AML-193 (cell line): ENCODE data around the gene PEX16.
A peak's percentile ranks its signal among the peaks of the same experiment; 100 is the strongest.

Source experiments
- DNase-seq, 2 experiments: peaks; one replicate each; lab custom pipeline; 2025; lab: John Stamatoyannopoulos, UW

Gene PEX16

DNA sequence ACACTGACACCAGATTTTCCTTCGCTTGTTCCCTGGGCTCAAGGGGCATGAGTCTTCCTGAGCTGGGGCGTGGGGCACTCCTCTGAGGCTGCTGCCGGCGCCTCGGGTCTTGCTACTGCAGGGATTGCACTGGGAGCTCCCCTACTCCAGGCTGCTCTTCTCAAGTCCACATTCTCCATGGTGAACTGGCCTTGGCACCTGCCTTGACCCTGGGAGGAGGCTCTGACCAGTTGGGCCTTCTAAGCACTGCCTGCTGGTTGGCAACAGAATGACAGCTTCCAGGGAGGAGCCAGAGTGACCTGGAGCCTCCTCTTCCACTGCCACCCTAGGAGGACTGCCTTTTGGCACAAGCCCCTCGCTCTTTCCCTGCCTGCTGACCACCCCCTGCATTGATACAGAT, 20.1 kb downstream of the PEX16 start:
- no peak for DNase-seq

DNA sequence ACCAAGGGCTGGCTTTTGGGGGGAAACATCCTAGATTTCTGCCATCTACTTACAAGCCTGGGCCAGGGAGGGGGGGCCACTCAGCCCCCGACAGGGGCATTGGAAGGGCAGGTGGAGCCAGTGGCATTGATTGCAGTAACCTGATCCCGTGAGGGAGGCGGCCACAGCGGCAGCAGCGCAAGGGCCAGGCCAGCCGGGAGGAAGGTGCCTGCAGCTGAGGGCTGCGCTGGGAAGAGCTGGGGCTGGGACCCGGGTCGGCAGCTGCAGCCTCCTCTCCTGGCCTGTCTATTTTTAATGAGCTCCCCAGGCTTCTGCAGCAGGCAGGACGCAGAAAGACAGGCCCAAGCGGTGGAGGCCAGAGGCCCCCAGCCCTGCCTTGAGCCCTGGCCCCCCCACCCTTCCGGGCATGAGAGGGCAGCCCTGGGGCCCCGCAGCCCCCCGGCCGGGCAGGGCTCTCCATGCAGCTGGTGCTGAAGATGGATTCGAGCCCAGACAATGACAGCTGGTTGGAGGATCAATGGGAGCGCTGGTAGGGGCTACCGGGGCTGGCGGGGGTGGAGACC, 21.2 kb downstream of the PEX16 start:
- DNase-seq, result no peak

DNA sequence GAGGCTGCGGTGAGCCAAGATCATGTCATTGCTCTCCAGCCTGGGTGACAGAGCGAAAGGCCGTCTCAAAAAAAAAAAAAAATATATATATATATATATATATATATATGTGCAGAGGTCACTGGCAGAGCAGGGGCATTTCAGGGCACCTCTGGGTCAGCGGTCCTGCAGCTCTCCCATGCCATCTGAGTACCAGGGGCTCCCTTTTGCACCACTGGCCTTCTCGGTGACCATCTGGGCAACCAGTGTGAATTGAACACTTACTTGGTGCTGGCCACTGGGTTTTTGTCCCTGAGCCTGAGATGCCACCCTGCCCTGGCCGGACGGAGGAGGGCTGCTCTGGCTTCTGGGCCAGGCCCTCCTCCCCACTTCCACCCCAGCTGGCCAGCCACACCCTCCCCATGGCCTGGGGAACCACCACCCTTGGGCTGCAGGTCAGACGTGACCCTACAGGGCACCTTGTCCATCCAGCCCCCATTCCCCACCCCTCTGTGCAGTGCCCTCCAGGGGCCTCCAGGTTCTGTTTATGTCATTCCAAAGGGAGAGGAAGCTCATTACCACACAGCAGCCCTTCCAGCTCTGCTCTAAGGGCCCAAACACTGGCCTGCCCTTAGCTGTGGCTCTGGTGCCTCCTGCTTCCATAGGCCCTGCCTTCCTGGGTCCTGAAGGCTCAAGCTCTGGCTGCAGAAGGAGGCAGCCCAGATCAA, 22.0 kb downstream of the PEX16 start:
- DNase-seq, result no peak

DNA sequence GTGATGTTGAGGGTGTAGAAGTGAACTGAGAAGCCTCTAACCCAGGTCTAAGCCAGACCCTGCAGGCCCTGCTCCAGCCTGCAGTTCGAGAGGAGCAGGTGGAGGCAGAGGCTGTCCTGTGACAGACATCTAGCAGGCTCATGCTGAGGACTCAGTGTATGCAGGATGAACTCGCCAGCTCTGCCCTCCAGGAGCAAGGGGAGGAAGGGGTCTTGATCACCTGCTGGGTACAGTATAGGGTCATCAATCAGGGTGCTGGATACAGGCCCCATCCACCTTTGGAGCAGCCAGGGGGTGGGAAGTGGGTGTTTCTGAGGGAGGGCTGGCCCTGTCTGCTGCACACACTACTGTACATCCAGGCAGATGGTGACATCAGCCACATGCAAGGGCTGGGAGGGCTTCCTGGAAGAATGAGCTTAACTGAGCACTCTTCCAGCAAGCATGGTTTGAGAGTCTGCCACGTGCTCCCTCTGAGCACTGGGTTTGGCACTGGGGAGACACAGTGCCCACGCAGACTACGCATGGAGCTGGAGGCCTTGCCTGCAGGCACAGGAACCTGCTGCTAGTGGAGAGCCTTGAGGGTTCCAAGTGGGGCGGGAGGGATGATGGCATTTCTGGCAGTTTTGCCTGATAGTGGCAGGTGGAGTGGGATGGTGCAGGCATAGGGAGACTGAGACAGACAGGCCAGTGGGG, 23.0 kb downstream of the PEX16 start:
- DNase-seq, result no peak

DNA sequence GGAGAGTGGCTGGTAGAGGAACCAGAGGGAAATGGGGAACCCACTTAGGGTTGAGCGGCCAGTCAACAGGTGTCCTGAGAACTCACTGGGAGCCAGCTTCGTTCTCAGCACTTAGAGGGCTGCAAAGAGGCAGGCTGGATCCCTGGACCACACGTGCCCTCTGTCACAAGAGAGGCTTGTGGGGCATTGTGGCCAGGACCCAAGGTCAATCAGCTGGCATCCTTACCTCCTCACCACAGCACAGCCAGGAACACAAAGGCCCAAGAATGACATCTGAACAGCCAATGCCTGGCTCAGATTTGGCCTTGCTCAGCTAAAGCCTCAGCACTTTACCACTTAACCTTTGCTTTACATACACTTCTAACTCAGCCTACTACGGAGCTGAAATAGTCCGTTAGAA, 24.8 kb downstream of the PEX16 start:
- no peak for DNase-seq

DNA sequence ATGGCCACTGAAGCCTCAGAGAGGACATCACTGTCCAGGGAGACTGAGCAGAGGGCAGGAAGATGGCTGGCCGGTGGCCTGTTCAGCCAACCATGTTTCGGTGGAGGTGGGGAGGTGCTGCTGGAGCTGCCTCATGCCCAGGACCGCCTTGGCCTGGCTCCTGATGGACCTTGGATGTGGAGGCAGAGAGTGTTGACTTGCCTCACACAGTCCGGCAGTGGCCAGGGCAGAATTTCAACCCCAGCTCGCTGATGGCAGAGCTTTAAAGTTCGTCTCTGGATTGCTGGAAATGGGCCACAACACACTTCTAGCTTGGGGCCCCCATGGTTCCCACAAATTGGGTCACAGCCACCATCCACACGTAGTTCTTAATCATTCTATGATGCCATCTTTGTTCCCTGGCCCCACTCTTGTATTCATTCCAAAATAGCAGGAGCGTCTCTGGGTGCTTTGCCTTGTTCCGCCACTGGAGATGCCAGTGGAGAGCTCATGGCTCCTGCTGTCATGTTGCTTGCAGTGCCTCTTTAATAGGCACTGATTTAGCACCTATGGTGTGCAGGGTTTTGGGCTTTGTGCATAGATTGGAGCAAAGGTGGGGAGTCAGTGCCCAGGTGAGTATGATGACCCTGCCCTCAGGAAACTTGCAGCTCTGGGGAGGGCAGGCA, 26.7 kb downstream of the PEX16 start:
- no peak for DNase-seq

DNA sequence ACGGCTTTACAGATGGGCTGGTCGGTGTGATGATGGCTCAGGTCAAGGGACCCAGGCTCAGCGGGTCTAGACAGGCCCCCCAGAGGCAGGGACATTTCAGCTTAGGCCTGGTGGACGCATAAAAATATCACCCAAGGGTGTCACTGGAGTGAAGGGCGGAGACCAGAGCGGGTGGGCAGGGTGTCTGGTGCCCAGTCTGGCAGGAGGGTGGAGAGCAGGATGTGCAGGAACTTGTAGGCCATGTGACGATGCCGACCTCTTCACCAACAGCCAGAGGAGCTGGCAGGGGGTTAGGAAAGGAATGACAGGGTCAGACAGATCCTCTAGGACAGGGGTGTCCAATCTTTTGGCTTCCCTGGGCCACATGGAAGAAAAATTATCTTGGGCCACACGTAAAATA, 27.7 kb downstream of the PEX16 start:
- DNase-seq, result no peak

DNA sequence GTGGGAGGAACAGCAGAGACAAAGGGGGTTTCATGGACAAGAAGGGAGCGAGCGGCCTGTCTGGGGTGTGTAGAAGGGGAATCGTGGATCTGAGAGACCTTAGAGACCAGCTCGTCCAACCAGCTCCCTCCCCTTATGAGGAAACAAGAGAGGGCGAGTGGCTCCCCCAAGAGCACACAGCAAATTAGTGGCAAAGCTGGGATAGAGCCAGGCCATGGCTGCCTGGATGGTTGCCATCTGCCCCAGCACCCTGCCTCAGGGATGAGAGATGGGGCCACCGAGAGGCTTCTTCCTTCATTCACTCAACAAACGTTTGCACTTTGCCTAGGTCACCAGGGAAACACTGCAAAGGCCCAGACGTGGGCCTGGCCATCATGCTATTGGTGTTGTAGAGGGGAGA, 28.1 kb downstream of the PEX16 start:
- no peak for DNase-seq

DNA sequence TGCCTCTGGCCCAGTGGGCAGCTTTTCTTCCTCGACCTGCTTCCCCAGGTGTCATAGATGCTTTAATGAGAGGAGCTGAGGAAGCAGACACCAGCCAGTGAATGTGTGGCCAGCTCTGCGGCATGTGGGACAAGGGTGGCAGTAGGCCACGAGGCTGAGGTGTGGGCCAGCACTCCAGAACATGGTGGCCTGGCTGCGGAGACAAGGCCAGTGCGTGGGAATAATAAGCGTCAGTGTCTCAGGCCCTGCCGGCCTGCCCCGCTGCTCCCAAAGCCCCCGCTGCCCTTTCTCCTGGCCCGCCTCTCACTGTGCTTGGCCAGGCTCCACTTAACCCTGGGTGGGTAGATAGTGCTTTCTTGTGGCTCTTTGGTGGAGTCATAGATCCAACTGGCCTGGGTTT, 30.1 kb downstream of the PEX16 start:
- DNase-seq, result no peak

DNA sequence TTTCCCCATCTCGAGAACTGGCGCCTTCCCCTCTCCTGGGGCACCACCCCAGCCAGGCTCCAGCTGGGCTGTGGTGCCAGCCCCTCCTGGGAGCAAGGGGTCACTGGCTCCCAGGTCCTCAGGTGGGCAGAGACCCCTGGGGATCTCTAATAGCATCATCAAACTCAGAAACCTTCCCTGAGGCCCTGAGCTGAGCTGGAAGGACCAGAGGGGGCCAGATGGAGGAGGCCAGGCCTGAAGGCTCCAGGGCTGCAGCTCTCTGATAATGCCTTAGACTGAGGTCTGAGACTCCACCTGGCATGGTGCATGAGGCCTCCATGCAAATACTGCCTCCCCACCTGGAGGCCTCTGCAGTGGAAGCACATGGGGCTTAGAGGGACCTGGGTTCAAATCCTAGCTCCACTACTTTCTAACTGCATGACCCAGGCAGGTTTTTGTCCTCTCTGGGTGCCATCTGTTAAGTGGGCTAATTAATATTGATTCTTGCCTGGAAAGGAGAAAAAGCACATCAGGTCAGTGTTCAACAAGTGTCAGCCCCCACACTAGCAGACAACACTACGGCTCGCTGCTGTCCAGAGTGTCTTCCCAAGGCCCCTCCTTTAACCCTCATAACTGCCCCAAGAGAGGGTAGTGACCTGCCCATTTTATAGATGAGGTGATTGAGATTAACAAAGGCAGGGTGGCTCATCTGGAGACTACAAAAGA, 30.7 kb downstream of the PEX16 start:
- no peak for DNase-seq

DNA sequence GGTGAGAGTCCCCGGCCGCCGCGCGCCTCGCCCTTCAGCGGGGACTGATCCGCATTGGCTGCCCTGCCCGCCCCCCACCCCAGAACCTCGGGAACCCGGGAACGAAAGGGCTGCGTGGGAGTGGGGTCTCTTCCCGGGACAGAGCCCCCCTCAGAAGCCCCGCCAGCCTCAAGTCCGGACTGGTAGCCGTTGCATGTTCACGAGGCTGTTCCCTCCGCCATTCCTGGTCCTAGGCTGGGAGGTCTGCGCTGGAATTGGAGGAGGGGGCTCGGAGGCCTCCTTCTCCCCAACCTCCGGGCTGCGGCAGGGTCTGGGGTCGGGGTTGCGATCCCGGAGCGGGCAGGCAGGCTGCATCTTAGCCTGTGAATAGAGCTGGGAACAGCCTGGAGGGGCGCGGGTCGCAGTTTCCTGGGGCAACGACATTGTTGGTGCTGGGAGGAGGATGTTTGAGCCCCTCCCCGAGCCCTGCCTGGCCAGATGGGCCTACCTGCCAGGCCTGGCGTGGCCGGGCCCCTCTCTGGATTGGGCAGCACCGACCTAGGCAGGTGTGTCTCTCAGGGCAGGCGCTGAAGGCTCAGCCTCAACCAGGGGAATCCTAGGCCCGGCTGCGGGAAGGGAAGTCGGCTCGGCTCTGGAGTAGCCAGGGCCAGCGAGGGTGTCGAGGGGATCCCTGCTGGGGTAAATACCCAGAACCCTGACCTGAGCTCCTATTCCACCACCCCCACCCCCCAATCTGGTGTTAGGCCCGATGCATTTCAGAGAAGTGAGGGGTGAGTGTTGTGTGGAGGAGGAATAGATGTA, 31.6 kb downstream of the PEX16 start:
- no peak for DNase-seq

DNA sequence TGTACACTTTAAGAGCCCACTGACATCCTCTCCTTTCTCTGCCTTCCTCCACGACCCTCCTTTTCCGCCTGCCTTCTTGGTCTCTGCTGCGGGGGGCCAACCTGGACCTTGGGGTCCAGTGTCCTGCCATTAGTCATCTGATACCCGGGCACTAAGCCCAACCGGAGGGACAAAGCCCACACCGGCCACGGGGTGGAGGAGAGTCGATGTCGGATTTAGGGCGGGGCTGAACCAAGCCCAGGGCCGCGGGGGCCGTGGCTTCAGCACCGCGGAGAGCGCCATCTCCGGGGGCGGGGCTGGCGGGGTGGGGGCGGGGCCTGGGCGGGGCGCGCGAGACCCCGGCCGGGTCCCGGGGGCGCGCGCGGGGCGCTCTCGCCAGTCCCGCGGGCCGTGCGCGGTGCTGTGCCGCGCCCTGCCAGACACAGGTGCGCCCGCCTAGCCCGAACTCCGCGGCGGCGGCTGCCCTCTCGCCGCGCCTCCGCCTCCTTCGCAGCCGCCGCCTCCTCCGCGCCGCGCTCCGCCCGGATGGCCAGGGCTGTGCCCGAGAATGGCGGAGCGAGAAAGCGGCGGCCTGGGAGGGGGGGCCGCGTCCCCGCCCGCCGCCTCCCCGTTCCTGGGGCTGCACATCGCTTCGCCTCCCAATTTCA, 32.3 kb downstream of the PEX16 start, which contains the start of gene MAPK8IP1:
TSS of gene MAPK8IP1 (plus strand) at position 378 of the 647 bp plus-strand sequence. CDS start at position 548, 170 bp downstream.
- DNase-seq, result peak; percentile 22 to 35

DNA sequence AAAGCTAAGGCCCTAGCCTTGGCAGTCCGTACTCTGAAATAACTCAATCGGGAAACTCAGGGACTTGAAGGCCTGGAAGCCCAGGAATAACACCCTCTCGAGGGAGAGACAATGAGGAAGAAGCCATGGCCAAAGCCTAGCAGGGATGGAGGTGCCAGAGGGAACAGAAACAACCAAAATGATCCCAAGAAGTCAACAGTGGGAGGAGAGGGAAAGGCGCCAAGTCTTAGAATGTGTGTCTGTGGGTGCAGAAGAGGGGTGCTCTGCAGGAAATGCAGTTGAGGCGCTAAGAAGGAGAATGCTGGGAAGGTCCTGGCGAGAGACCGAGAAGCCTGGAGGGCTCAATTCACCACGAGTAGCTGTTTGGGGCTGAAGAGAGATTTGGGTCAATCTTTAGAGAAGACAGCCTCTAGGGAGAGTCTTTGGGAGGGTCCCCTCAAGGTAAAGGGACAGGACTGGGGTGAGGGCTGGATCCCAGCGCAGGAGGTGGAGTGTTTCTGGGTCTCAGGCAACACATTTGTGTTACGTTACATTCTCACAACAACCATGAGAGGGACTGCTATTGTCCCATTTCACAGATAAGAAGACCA, 33.0 kb downstream of the PEX16 start:
- no peak for DNase-seq

DNA sequence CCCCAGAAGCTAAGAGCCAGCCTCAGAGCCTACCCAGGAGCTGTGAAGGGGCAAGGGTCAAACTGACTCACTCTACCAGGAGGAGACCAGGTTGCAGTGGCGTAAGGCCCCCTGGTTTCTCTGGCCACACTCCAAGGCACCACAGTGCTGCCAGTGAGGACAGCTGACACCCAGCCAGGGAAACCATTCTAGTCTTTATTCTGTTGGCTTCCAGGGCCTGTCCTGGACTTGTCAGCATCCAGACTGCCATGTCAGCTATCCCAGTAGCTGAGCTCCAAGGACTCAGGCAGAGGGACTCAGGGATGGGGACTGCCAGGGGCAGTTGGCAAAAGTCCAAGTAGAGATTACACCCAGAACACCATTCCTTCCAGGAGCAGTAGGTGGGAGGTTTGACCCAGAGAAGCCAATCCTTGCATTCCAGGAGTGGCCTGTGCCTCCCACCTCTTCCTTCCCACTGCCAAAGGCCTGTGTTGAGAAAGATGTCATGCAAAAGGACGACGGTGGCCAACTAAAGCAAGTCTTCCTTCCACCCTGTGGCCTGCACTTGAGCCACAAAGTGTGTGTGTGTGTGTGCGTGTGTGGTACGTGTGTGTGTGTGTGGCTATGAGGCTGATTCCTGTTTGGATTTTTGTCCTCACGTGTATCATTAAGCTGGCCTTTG, 35.8 kb downstream of the PEX16 start:
- no peak for DNase-seq

DNA sequence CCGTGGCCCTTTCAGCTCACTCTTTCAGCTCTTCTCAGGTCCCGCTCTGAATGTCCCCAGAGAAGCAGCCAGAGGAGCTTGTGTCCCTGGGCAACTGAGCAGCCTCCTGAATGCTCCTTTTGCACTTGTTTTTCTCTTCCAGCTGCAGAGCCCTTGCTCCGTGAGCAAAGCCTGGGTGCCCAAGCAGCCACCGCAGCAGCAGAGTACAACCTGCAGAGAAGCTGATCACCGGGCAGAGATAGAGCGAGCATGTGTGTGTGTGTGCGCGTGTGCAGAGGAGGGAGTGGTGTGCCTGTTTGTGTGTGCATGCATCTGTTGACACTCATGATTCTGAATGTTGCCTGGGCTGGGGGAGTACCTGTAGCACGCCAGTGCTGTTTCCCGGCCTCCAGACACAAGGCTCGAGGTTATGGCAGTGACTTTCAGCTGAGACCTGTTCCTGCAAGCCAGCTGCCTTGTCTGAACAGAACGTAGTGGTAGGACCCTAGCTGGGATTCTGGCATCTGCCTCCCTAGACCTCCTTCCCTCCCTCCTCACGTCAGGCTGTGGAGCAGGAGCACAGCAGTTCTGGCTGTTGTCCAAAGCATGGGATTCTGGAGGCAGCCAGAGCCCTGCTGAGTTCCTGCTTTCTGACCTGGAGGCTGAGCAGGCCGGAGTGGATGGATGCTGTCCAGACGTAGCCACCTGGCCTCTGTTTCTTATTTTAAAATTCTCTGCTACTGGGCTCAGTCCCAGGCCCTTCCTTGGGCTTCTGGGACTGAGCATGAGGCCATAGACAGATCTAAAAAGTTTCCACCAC, 36.7 kb downstream of the PEX16 start:
- DNase-seq, result no peak

DNA sequence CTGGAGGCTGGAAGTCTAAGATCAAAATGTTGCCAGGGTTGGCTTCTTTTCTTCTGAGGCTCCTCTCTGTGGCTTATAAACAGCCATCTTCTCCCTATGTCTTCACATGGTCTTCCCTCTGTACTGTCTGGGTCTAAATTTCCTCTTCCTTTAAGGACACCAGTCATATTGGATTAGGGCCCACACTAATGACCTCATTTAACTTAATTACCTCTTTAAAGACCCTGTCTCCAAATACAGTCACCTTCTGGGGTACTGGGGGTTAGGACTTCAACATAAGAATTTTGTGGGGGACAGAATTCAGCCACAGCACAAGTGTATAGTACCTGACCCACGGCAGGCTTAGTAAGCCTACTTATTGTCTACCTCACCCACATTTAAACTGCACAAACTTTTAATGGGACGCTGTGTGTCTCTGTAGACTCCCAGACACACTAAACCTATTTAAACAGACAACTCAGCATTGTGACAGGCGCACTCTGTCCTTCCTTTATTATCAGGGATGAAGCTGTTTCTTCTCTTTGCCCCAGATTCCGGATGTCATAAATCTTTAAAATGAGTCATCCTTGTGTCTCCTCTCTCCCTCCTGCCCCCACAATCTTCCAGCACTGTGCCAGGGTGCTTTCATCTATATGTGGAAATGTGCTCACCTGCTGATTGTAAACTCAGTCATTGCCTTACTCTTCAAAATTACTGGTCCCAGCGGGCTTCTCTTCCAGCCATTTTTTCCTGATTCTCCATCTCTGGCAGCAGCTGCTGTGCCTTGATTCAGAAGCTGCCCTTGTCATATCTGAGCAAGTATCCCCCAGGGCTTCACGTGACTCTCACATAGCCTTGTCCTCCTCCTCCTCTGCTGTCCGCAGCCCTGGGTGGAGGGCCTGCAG, 37.6 kb downstream of the PEX16 start:
- DNase-seq, result no peak

DNA sequence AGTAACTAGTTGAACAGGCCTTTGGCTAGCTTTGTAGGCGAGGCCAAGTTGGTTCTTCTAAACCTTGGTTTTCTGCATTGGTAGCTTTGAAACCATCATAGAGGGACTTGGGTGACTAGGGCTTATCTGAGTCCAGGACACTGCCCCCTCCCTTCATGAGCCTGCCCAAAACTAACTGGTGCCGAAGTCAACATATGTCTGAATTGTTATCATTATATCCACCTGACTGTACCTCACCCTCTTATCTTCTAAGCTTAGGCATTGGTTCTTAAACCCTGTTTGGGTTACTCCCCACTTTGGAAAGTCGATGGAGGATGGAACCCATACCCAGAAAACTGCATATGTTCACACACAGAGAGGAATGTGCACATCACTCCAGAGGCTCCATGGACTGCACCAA, 39.8 kb downstream of the PEX16 start:
- no peak for DNase-seq

DNA sequence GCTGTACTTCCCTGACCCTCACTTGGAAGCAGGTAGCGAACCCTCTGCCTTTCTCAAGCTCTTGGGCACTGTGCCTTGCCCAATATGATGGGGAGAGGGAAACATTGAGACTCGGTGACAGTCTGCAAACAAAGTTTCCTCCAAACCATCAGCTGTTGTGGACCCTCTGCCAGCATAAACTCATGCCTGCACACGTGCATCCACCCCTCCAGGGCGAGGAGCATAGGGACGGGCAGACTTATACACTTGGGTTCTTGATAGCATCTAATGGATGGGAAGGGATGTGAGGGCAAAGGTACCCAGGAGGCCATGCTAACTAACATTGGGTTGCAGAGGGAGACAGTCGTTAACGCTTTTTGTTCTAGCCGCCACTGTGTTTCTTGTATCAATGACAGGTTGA, 40.5 kb downstream of the PEX16 start:
- DNase-seq, result no peak
